KMS-11 (cell line): ENCODE data around the gene PAMR1.

Experiments used
- H2AFZ ChIP-seq: fragments of 200-600 bp; sonication (generic); 2 replicates; pipeline ENCODE4 v1.6.1; 2016; ENCODE audit warnings: antibody characterized with exemption, mixed run types, low read depth
- H3K27ac ChIP-seq: fragments of 200-600 bp; sonication (generic); 2 replicates; pipeline ENCODE4 v1.6.1; 2016; ENCODE audit warnings: mild to moderate bottlenecking, mixed run types
- H3K27me3 ChIP-seq: fragments of 200-600 bp; sonication (generic); 2 replicates; pipeline ENCODE4 v1.6.1; 2017; ENCODE audit warnings: mild to moderate bottlenecking, low read depth, mixed run types, moderate library complexity; ENCODE audit not compliant: insufficient read depth
- H3K36me3 ChIP-seq: fragments of 200-600 bp; sonication (generic); 2 replicates; pipeline ENCODE4 v1.6.1; 2017; ENCODE audit warnings: mild to moderate bottlenecking, mixed run types; ENCODE audit not compliant: insufficient read depth
- H3K4me1 ChIP-seq: fragments of 200-600 bp; sonication (generic); 2 replicates; pipeline ENCODE4 v1.6.1; 2016; ENCODE audit warnings: mild to moderate bottlenecking, low read depth, mixed run types; ENCODE audit not compliant: poor library complexity, severe bottlenecking
- H3K4me2 ChIP-seq: fragments of 200-600 bp; sonication (generic); 2 replicates; pipeline ENCODE4 v1.7.0; 2016; ENCODE audit warnings: mild to moderate bottlenecking, mixed run types
- H3K4me3 ChIP-seq: fragments of 200-600 bp; sonication (generic); IDR thresholded peaks from 2 replicates; pipeline ENCODE4 v1.6.1; 2017; ENCODE audit warnings: low read depth, low read length, mixed read lengths; ENCODE audit not compliant: insufficient read depth
- H3K79me2 ChIP-seq: fragments of 200-600 bp; sonication (generic); 2 replicates; pipeline ENCODE4 v1.6.1; 2016; ENCODE audit warnings: low read depth, mixed run types; ENCODE audit not compliant: insufficient read depth
- H3K9ac ChIP-seq: fragments of 200-600 bp; sonication (generic); 2 replicates; pipeline ENCODE4 v1.6.1; 2016; ENCODE audit warnings: mild to moderate bottlenecking, mixed run types
- H4K20me1 ChIP-seq: fragments of 200-600 bp; sonication (generic); 2 replicates; pipeline ENCODE4 v1.6.1; 2016; ENCODE audit warnings: mild to moderate bottlenecking, mixed run types; ENCODE audit not compliant: insufficient read depth
- TF ChIP-seq, protein P1 (sequence below): fragments of 200-600 bp; sonication (generic); conservative IDR thresholded peaks from 2 replicates; pipeline ENCODE4 v1.6.1; 2017; ENCODE audit warnings: low read depth, mild to moderate bottlenecking, antibody characterized with exemption, low read length, moderate library complexity, mixed read lengths

PAMR1 gene

DNA sequence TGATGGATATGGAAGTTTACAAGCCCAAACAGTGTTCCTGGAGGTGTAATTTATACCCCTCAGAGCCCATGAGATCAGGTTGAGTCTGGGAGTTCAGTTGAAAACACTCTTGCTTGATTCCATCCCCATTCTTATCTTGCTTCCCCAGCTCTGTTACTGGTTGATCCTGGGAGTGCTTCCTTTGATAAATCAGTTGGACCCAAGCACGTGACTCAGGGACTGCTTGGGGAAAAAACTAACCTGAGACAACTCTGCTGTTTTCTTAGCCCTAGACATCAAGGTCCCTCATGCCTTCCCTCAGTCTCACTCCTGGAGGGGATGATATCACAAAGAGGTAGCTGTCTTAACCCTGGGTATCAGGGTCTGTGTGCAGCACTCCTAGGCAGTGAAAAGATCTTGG, 71.1 kb downstream of the PAMR1 start:
- no peak overlapping the region for H3K9ac ChIP-seq

DNA sequence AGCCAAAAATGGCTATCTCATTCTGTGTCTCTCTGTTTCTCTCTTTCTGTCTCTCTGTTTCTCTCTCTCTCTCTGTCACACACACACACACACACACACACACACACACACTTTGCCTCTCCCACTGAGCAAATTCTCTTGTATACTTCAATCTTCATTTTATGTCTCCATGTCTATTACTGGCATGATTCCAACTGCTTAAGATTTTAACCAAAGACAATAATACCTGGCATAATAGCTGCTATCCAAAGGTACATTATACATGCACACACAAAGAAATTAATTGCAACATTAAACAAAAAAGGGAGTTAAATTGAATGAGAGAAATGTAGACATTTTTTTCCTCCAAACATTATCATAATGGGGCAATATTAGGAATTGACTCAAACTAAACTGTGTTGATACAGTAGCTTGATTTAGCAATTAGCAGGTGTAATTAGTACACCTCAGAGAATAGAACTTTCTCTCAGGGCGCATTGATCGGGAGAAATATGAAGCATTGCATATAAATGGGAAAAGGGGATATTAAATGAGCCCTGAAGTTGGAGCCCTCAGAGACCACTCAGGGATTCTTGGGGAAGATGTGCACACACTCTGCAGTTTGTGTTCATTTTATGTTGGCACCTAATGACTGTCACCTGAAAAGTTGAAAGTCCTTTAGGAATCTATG, 88.7 kb downstream of the PAMR1 start:
- H3K79me2 ChIP-seq, result no peaks in the 10 kb centered on the region
- no peak overlapping the region for H3K4me2 ChIP-seq
- no peaks in the 10 kb centered on the region for H3K4me1 ChIP-seq
- TF ChIP-seq, protein P1, sequence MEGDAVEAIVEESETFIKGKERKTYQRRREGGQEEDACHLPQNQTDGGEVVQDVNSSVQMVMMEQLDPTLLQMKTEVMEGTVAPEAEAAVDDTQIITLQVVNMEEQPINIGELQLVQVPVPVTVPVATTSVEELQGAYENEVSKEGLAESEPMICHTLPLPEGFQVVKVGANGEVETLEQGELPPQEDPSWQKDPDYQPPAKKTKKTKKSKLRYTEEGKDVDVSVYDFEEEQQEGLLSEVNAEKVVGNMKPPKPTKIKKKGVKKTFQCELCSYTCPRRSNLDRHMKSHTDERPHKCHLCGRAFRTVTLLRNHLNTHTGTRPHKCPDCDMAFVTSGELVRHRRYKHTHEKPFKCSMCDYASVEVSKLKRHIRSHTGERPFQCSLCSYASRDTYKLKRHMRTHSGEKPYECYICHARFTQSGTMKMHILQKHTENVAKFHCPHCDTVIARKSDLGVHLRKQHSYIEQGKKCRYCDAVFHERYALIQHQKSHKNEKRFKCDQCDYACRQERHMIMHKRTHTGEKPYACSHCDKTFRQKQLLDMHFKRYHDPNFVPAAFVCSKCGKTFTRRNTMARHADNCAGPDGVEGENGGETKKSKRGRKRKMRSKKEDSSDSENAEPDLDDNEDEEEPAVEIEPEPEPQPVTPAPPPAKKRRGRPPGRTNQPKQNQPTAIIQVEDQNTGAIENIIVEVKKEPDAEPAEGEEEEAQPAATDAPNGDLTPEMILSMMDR, result no peak
- H3K27ac ChIP-seq, result no peak overlapping the region
- H3K4me3 ChIP-seq, result no peak overlapping the region
- no peaks in the 10 kb centered on the region for H3K36me3 ChIP-seq
- no peak overlapping the region for H3K9ac ChIP-seq
- no peaks in the 10 kb centered on the region for H4K20me1 ChIP-seq
- no peak overlapping the region for H2AFZ ChIP-seq
- no peaks in the 10 kb centered on the region for H3K27me3 ChIP-seq

More for the DNA sequence above, 71.1 kb downstream of the PAMR1 start:
- no peak overlapping the region for H3K4me3 ChIP-seq
- TF ChIP-seq, protein P1, result no peak
- no peaks in the 10 kb centered on the region for H3K36me3 ChIP-seq
- no peaks in the 10 kb centered on the region for H3K79me2 ChIP-seq
- H4K20me1 ChIP-seq, result no peaks in the 10 kb centered on the region
- H3K27ac ChIP-seq, result no peak overlapping the region
- no peaks in the 10 kb centered on the region for H3K27me3 ChIP-seq
- H2AFZ ChIP-seq, result no peak overlapping the region
- H3K4me1 ChIP-seq, result no peaks in the 10 kb centered on the region
- no peak overlapping the region for H3K4me2 ChIP-seq

DNA sequence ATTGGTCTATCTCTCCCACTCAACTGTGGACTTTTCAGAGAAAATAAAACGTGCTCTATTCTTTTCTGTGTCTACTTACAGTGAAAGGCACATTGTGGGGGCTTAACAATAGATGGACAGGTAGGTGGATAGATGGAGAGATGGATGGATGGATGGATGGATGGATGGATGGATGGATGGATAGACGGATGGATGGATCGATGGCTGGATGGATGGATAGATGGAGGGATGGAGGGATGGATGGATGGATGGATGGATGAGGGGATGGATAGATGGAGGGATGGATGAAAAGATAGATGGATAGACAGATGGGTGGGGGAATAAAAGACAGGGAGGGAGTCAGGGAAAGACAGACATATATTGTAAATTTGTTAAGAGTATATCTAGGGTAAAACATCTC, 91.8 kb downstream of the PAMR1 start:
- H3K27ac ChIP-seq, result no peak overlapping the region
- H3K4me2 ChIP-seq, result no peak overlapping the region
- H3K4me3 ChIP-seq, result no peak overlapping the region
- H3K27me3 ChIP-seq, result no peaks in the 10 kb centered on the region
- no peak overlapping the region for H3K9ac ChIP-seq
- no peak overlapping the region for H2AFZ ChIP-seq
- no peaks in the 10 kb centered on the region for H3K79me2 ChIP-seq
- TF ChIP-seq, protein P1, result no peak
- no peaks in the 10 kb centered on the region for H3K4me1 ChIP-seq
- H3K36me3 ChIP-seq, result no peaks in the 10 kb centered on the region
- H4K20me1 ChIP-seq, result no peaks in the 10 kb centered on the region

DNA sequence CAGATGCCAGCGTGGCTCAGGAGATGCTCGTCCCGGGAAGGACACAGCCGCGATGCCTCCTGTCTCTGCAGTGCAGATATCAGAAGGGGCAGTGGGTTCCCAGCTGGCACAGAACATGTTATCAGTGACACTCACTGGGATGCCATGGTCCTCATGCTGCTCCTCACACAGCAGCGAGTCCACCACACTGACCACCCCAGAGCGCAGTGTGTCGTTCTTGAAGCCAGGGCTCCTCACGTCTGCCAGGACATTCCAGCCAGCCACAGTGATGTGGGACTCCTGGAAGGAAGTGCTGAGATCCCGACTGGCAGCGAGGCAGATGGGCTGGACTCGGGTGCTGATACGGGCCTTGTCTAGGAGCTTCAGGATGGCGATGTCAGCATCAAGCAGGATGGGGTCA, 93.0 kb downstream of the PAMR1 start:
- TF ChIP-seq, protein P1, result no peak
- no peaks in the 10 kb centered on the region for H3K79me2 ChIP-seq
- no peak overlapping the region for H3K4me2 ChIP-seq
- H3K4me3 ChIP-seq, result no peak overlapping the region
- H3K27ac ChIP-seq, result no peak overlapping the region
- no peaks in the 10 kb centered on the region for H3K27me3 ChIP-seq
- no peaks in the 10 kb centered on the region for H4K20me1 ChIP-seq
- H2AFZ ChIP-seq, result no peak overlapping the region
- no peak overlapping the region for H3K9ac ChIP-seq
- no peaks in the 10 kb centered on the region for H3K4me1 ChIP-seq
- no peaks in the 10 kb centered on the region for H3K36me3 ChIP-seq
